Neuronal stem cell (in vitro differentiated cells): Measurements from ENCODE around the gene PER2.
"Not testable (repeated sequence)": the region's sequence is repeated elsewhere in the genome, so short reads cannot be mapped to it uniquely, and the experiment has no call there.

Experiments used
- DNase-seq: peaks from one replicate; pipeline ENCODE4 v3.0.0-alpha.2; 2013; ENCODE audit warnings: low spot score
- H2AFZ ChIP-seq: one replicate; pipeline ENCODE4 v1.6.1; 2013; ENCODE audit warnings: mild to moderate bottlenecking, low read length, inconsistent platforms
- H2AK5ac ChIP-seq: 2 replicates; pipeline ENCODE4 v1.6.1; 2013; ENCODE audit warnings: low read depth, mild to moderate bottlenecking, inconsistent platforms, low read length, moderate library complexity, mixed read lengths
- H2BK120ac ChIP-seq: 2 replicates; pipeline ENCODE4 v1.6.1; 2013; ENCODE audit warnings: low read depth, mild to moderate bottlenecking, inconsistent platforms, low read length, moderate library complexity, mixed read lengths
- H2BK12ac ChIP-seq: one replicate; pipeline ENCODE4 v1.6.1; 2013; ENCODE audit warnings: low read length, inconsistent platforms
- H2BK15ac ChIP-seq: 2 replicates; pipeline ENCODE4 v1.6.1; 2013; ENCODE audit warnings: mild to moderate bottlenecking, low read length, inconsistent platforms, mixed read lengths
- H2BK5ac ChIP-seq: one replicate; pipeline ENCODE4 v1.6.1; 2013; ENCODE audit warnings: inconsistent platforms, mild to moderate bottlenecking, low read length, moderate library complexity
- H3K14ac ChIP-seq: one replicate; pipeline ENCODE4 v1.6.1; 2013; ENCODE audit warnings: low read length, inconsistent platforms
- H3K18ac ChIP-seq: 2 replicates; pipeline ENCODE4 v1.6.1; 2013; ENCODE audit warnings: low read length, inconsistent platforms
- H3K23ac ChIP-seq: 2 replicates; pipeline ENCODE4 v1.6.1; 2013; ENCODE audit warnings: low read depth, mild to moderate bottlenecking, mixed read lengths, low read length, inconsistent platforms; ENCODE audit not compliant: poor library complexity
- H3K27ac ChIP-seq: replicated peaks from 3 replicates; pipeline ENCODE4 v1.5.1; 2013; ENCODE audit warnings: low read length, inconsistent platforms
- H3K27me3 ChIP-seq, 3 experiments: 2 replicates each; pipeline ENCODE4 v1.6.1; 2013; ENCODE audit warnings: low read length in 3 of 3, mild to moderate bottlenecking in 2 of 3, inconsistent platforms in 1 of 3, low read depth in 1 of 3, mixed read lengths in 1 of 3, moderate library complexity in 1 of 3; ENCODE audit not compliant: control insufficient read depth in 3 of 3, insufficient read depth in 3 of 3
- H3K36me3 ChIP-seq, 2 donors: replicated peaks in 1 of 2; 2 replicates each; pipeline ENCODE4 v1.6.1; 2013; ENCODE audit warnings: low read length in 2 of 2; ENCODE audit not compliant: control insufficient read depth in 2 of 2, insufficient read depth in 2 of 2
- H3K4ac ChIP-seq: 2 replicates; pipeline ENCODE4 v1.6.1; 2013; ENCODE audit warnings: inconsistent platforms, mild to moderate bottlenecking, low read length, moderate library complexity
- H3K4me1 ChIP-seq, 2 donors: 1 replicate in 1 of 2; 2 replicates in 1 of 2; pipeline ENCODE4 v1.6.1; 2013; ENCODE audit warnings: low read length in 2 of 2, low read depth in 1 of 2; ENCODE audit not compliant: control insufficient read depth in 2 of 2, insufficient read depth in 1 of 2
- H3K4me2 ChIP-seq: one replicate; pipeline ENCODE4 v1.6.1; 2013; ENCODE audit warnings: mild to moderate bottlenecking, low read length, inconsistent platforms; ENCODE audit not compliant: insufficient read depth, poor library complexity, severe bottlenecking
- H3K4me3 ChIP-seq, 2 donors: 2 replicates each; pipeline ENCODE4 v1.5.1; 2013; ENCODE audit warnings: low read length in 2 of 2, mild to moderate bottlenecking in 2 of 2, inconsistent platforms in 1 of 2, moderate library complexity in 1 of 2
- H3K79me1 ChIP-seq: one replicate; pipeline ENCODE4 v1.6.1; 2013; ENCODE audit warnings: low read depth, mild to moderate bottlenecking, inconsistent platforms, low read length, moderate library complexity
- H3K9ac ChIP-seq: one replicate; pipeline ENCODE4 v1.6.1; 2013; ENCODE audit warnings: mild to moderate bottlenecking, low read depth, low read length, inconsistent platforms; ENCODE audit not compliant: poor library complexity
- H3K9me3 ChIP-seq, 2 donors: replicated peaks in 1 of 2; 2 replicates each; pipeline versions ENCODE3 to v1.6.1; 2013; ENCODE audit warnings: low read length in 2 of 2, mild to moderate bottlenecking in 2 of 2, inconsistent platforms in 1 of 2, low read depth in 1 of 2, mixed read lengths in 1 of 2, moderate library complexity in 1 of 2; ENCODE audit not compliant: control insufficient read depth in 2 of 2, insufficient read depth in 1 of 2
- H4K8ac ChIP-seq: one replicate; pipeline ENCODE4 v1.6.1; 2013; ENCODE audit warnings: low read depth, mild to moderate bottlenecking, inconsistent platforms, low read length, moderate library complexity
- H4K91ac ChIP-seq: one replicate; pipeline ENCODE4 v1.6.1; 2013; ENCODE audit warnings: low read length, low read depth, mild to moderate bottlenecking, inconsistent platforms; ENCODE audit not compliant: poor library complexity
- WGBS, 2 donors: extraction: QIAGEN DNeasy Blood & Tissue Kit; methylation state at CpG; one replicate each; pipeline ENCODE4 v1.1.7; 2013; ENCODE audit warnings: missing lambda C conversion rate in 2 of 2, mixed read lengths in 1 of 2; ENCODE audit not compliant: insufficient read length in 2 of 2, insufficient replicate concordance in 1 of 2; ENCODE audit errors: extremely low coverage in 2 of 2; 5-methylcytosine and 5-hydroxymethylcytosine counted together

PER2 gene

GRCh38 chr2:238336151-238336550 is 47.7 kb upstream of the PER2 start:
- H3K27me3 ChIP-seq, result no peaks in the 10 kb centered on the region
- no peak overlapping the region for H4K8ac ChIP-seq
- no peaks in the 10 kb centered on the region for H3K79me1 ChIP-seq
- no peak overlapping the region for H3K9ac ChIP-seq
- no peak overlapping the region for H4K91ac ChIP-seq
- no peak overlapping the region for H2BK12ac ChIP-seq
- H3K27ac ChIP-seq, result no peak overlapping the region
- no peak overlapping the region for H2AFZ ChIP-seq
- no peak overlapping the region for H3K14ac ChIP-seq
- no peak for DNase-seq
- H3K36me3 ChIP-seq, result peaks cover 3 to 24% of the 10 kb centered on the region in 2 donors
- no peaks in the 10 kb centered on the region for H3K9me3 ChIP-seq
- H3K4ac ChIP-seq, result no peak overlapping the region
- no peak overlapping the region for H2BK15ac ChIP-seq
- H2BK120ac ChIP-seq, result no peak overlapping the region
- no peaks in the 10 kb centered on the region for H3K4me1 ChIP-seq
- no peak overlapping the region for H2BK5ac ChIP-seq
- H3K4me3 ChIP-seq, result no peak overlapping the region
- no CpG with 5 or more reads among the region's 2 CpGs for WGBS, 2 donors
- H3K4me2 ChIP-seq, result no peak overlapping the region
- H3K18ac ChIP-seq, result no peak overlapping the region
- H3K23ac ChIP-seq, result no peak overlapping the region
- no peak overlapping the region for H2AK5ac ChIP-seq

- H3K36me3 ChIP-seq, result peaks cover 3 to 26% of the 10 kb centered on the region in 2 donors
- H3K18ac ChIP-seq, H3K9me3 ChIP-seq, H2BK15ac ChIP-seq, H2AK5ac ChIP-seq, H3K27me3 ChIP-seq, H4K8ac ChIP-seq, H4K91ac ChIP-seq, H3K4ac ChIP-seq, H3K4me2 ChIP-seq, DNase-seq, H3K23ac ChIP-seq, H3K79me1 ChIP-seq, H3K4me3 ChIP-seq, H3K4me1 ChIP-seq, H3K14ac ChIP-seq, H2BK5ac ChIP-seq, H3K9ac ChIP-seq, H2AFZ ChIP-seq, H2BK12ac ChIP-seq, H3K27ac ChIP-seq, H2BK120ac ChIP-seq: not testable (repeated sequence)
- WGBS, 2 donors, result no CpG with 5 or more reads among the region's 8 CpGs
These were observed 47.2 kb upstream of the PER2 start for GRCh38 chr2:238335591-238335990.

GRCh38 chr2:238334885-238335284 is 46.5 kb upstream of the PER2 start:
- H2BK5ac ChIP-seq, result no peak overlapping the region
- H3K4me3 ChIP-seq, result peak overlapping the region in 1 of 2 donors; percentile 34
- no peak overlapping the region for H4K8ac ChIP-seq
- no peaks in the 10 kb centered on the region for H3K9me3 ChIP-seq
- H2BK12ac ChIP-seq, result no peak overlapping the region
- DNase-seq, result no peak
- H3K36me3 ChIP-seq, result peaks cover 4 to 33% of the 10 kb centered on the region in 2 donors
- H3K4me1 ChIP-seq, result no peaks in the 10 kb centered on the region
- no peak overlapping the region for H2BK120ac ChIP-seq
- H2AK5ac ChIP-seq, result no peak overlapping the region
- no peak overlapping the region for H3K14ac ChIP-seq
- no peak overlapping the region for H3K9ac ChIP-seq
- H3K27ac ChIP-seq, result no peak overlapping the region
- H3K4ac ChIP-seq, result no peak overlapping the region
- no CpG with 5 or more reads among the region's 6 CpGs for WGBS, 2 donors
- H4K91ac ChIP-seq, result no peak overlapping the region
- no peaks in the 10 kb centered on the region for H3K79me1 ChIP-seq
- no peak overlapping the region for H3K18ac ChIP-seq
- H3K4me2 ChIP-seq, result no peak overlapping the region
- H2AFZ ChIP-seq, result no peak overlapping the region
- H3K27me3 ChIP-seq, result no peaks in the 10 kb centered on the region
- H3K23ac ChIP-seq, result no peak overlapping the region
- no peak overlapping the region for H2BK15ac ChIP-seq

- no peak overlapping the region for H2AK5ac ChIP-seq
- no peak overlapping the region for H3K4me2 ChIP-seq
- H3K27ac ChIP-seq, result no peak overlapping the region
- no peak overlapping the region for H2AFZ ChIP-seq
- H4K91ac ChIP-seq, result no peak overlapping the region
- no peak overlapping the region for H3K4ac ChIP-seq
- peaks cover 11 to 56% of the 10 kb centered on the region in 2 donors for H3K36me3 ChIP-seq
- no peaks in the 10 kb centered on the region for H3K27me3 ChIP-seq
- no peak overlapping the region for H4K8ac ChIP-seq
- H3K9me3 ChIP-seq, result peaks cover 0 to 3% of the 10 kb centered on the region in 2 donors
- H2BK12ac ChIP-seq, result no peak overlapping the region
- H3K4me3 ChIP-seq, result no peak overlapping the region
- H2BK5ac ChIP-seq, result no peak overlapping the region
- no peak for DNase-seq
- WGBS, 2 donors, result 100% methylated on average over 2 of the region's 5 CpGs; no CpG with 5 or more reads in 1 of the 2 donors
- peaks cover 2% of the 10 kb centered on the region for H3K79me1 ChIP-seq
- H2BK120ac ChIP-seq, result no peak overlapping the region
- no peak overlapping the region for H3K14ac ChIP-seq
- H2BK15ac ChIP-seq, result no peak overlapping the region
- H3K4me1 ChIP-seq, result no peaks in the 10 kb centered on the region
- H3K18ac ChIP-seq, result no peak overlapping the region
- H3K23ac ChIP-seq, result no peak overlapping the region
- H3K9ac ChIP-seq, result no peak overlapping the region
These were observed 43.5 kb upstream of the PER2 start for GRCh38 chr2:238331916-238332315.
